Uterus (tissue), 4 donors: ENCODE measurements around the gene PIK3C3. TPM values are rescaled to one million over a fixed set of nuclear protein-coding genes. Genes with fewer than 3 reads are reported as not detected.
"Not testable (repeated sequence)": the region's sequence is repeated elsewhere in the genome, so short reads cannot be mapped to it uniquely, and the experiment has no call there.

Experiments used
- DNase-seq, 2 donors: peaks; one replicate each; pipeline ENCODE4 v3.0.0-alpha.2; 2019 to 2020
- H3K27ac ChIP-seq, 2 donors: fragments of 200-600 bp; sonication (generic); 1 replicate in 1 of 2; 2 replicates in 1 of 2; pipeline ENCODE4 v1.5.1; 2016 to 2018
- H3K27me3 ChIP-seq, 2 donors: fragments of 200-600 bp; sonication (generic); one replicate each; pipeline ENCODE4 v1.5.1; 2018 to 2019; ENCODE audit warnings: control low read depth in 1 of 2
- H3K36me3 ChIP-seq, 2 donors: fragments of 200-600 bp; sonication (generic); one replicate each; pipeline ENCODE4 v1.5.1; 2019; ENCODE audit warnings: control low read depth in 1 of 2
- H3K4me1 ChIP-seq, 2 donors: fragments of 200-600 bp; sonication (generic); one replicate each; pipeline ENCODE4 v1.5.1; 2018 to 2019; ENCODE audit warnings: control low read depth in 1 of 2
- H3K4me3 ChIP-seq, 2 donors: fragments of 200-600 bp; sonication (generic); 1 replicate in 1 of 2; 2 replicates in 1 of 2; pipeline ENCODE4 v1.5.1; 2018 to 2019; ENCODE audit warnings: mild to moderate bottlenecking in 1 of 2
- H3K9me3 ChIP-seq, 2 donors: fragments of 200-600 bp; sonication (generic); one replicate each; pipeline ENCODE4 v1.5.1; 2019; ENCODE audit warnings: control low read depth in 1 of 2
- CTCF ChIP-seq, 4 experiments: fragments of 200-600 bp in 2 of 4; fragments of 450-650 bp in 2 of 4; sonication (generic) in 2 of 4; IDR thresholded peaks; one replicate each; pipeline ENCODE4 v1.5.1; 2016 to 2019; ENCODE audit warnings: antibody characterized with exemption in 4 of 4, mild to moderate bottlenecking in 2 of 4, moderate library complexity in 1 of 4
- POLR2A ChIP-seq, 2 donors: fragments of 450-650 bp; IDR thresholded peaks; one replicate each; pipeline ENCODE4 v1.6.1; 2016; ENCODE audit warnings: antibody characterized with exemption in 2 of 2, mild to moderate bottlenecking in 1 of 2, moderate library complexity in 1 of 2
- intact Hi-C: fragments of 100-400 bp; cut with DNase I; formaldehyde crosslinking; loops from one replicate; pipeline ENCODE4 v1.15.1; 2023; ENCODE audit warnings: low total_unique reads
- total RNA-seq, 4 donors: library from RNA; depleted of rRNA in 3 of 4; stranded (reverse); fragments of >200 nt in 3 of 4; gene quantifications; one replicate each; pipeline versions ENCODE4 v1.1.0 to v1.2.4, GENCODE V29; 2014 to 2023
- donor health status: DM: yes; HTN: yes; CAD: no.

Gene PIK3C3
- total RNA-seq, 4 donors from 2014 or later: 57.6 to 114 (median 82.2) TPM

- intact Hi-C loops: no loop called here
- no peak overlapping the region for H3K27ac ChIP-seq
- no peak for TF ChIP-seq CTCF (IDR thresholded peaks at IDR 0.05)
- no peak for TF ChIP-seq POLR2A (IDR thresholded peaks at IDR 0.05)
- no peaks in the 10 kb centered on the region for H3K9me3 ChIP-seq
- no peak overlapping the region for H3K4me3 ChIP-seq
- H3K36me3 ChIP-seq: no peaks in the 10 kb centered on the region
- DNase-seq: no peak
- no peaks in the 10 kb centered on the region for H3K4me1 ChIP-seq
- no peaks in the 10 kb centered on the region for H3K27me3 ChIP-seq
Observed at GRCh38 chr18:41996020-41996419, 41.0 kb downstream of the PIK3C3 start.

- intact Hi-C loops: no loop called here
- Histone ChIP-seq H3K36me3 (no peaks in the 10 kb centered on the region), H3K27me3 (no peaks in the 10 kb centered on the region), H3K4me1 (no peaks in the 10 kb centered on the region), H3K27ac (no peak overlapping the region), H3K4me3 (no peak overlapping the region), H3K9me3 (no peaks in the 10 kb centered on the region)
- TF ChIP-seq CTCF (IDR thresholded peaks at IDR 0.05) (no peak), POLR2A (IDR thresholded peaks at IDR 0.05) (no peak)
- DNase-seq: no peak
Observed at GRCh38 chr18:41999751-42000150, 44.7 kb downstream of the PIK3C3 start.

- TF ChIP-seq CTCF (IDR thresholded peaks at IDR 0.05) (no peak), POLR2A (IDR thresholded peaks at IDR 0.05) (no peak)
- Histone ChIP-seq H3K9me3 (no peaks in the 10 kb centered on the region), H3K36me3 (no peaks in the 10 kb centered on the region), H3K4me3 (no peak overlapping the region), H3K4me1 (no peaks in the 10 kb centered on the region), H3K27me3 (no peaks in the 10 kb centered on the region), H3K27ac (no peak overlapping the region)
- no peak for DNase-seq
- intact Hi-C loops: no loop called here
Observed at GRCh38 chr18:42001801-42002200, 46.8 kb downstream of the PIK3C3 start.

- H3K27ac ChIP-seq: no peak overlapping the region
- intact Hi-C loops: no loop called here
Observed at GRCh38 chr18:42004653-42005052, 49.6 kb downstream of the PIK3C3 start.

GRCh38 chr18:42005782-42006181, 50.7 kb downstream of the PIK3C3 start:
- no peak overlapping the region for H3K27ac ChIP-seq
- no peaks in the 10 kb centered on the region for H3K36me3 ChIP-seq
- no peaks in the 10 kb centered on the region for H3K27me3 ChIP-seq
- no peaks in the 10 kb centered on the region for H3K4me1 ChIP-seq
- no peaks in the 10 kb centered on the region for H3K9me3 ChIP-seq
- intact Hi-C loops: no loop called here
- DNase-seq: no peak
- no peak overlapping the region for H3K4me3 ChIP-seq
- TF ChIP-seq CTCF (IDR thresholded peaks at IDR 0.05): no peak
- no peak for TF ChIP-seq POLR2A (IDR thresholded peaks at IDR 0.05)

More at GRCh38 chr18:42004653-42005052, 49.6 kb downstream of the PIK3C3 start:
- no peaks in the 10 kb centered on the region for H3K36me3 ChIP-seq
- H3K27me3 ChIP-seq: no peaks in the 10 kb centered on the region
- no peak for DNase-seq
- no peak overlapping the region for H3K4me3 ChIP-seq
- no peaks in the 10 kb centered on the region for H3K9me3 ChIP-seq
- TF ChIP-seq CTCF (IDR thresholded peaks at IDR 0.05) (no peak), POLR2A (IDR thresholded peaks at IDR 0.05) (no peak)
- H3K4me1 ChIP-seq: no peaks in the 10 kb centered on the region

- not testable (repeated sequence) for H3K4me3 ChIP-seq
Observed at GRCh38 chr18:42009457-42009856, 54.4 kb downstream of the PIK3C3 start.

More at GRCh38 chr18:42009457-42009856, 54.4 kb downstream of the PIK3C3 start:
- H3K4me1 ChIP-seq, H3K27me3 ChIP-seq, H3K27ac ChIP-seq, H3K9me3 ChIP-seq, intact Hi-C loops, DNase-seq, H3K36me3 ChIP-seq: not testable (repeated sequence)
